GM21526 (cell line): ENCODE data around the gene IFT22.
A peak's percentile ranks its signal among the peaks of the same experiment; 100 is the strongest.
"Not testable (repeated sequence)": the region's sequence is repeated elsewhere in the genome, so short reads cannot be mapped to it uniquely, and the experiment has no call there.

Experiments used
- ATAC-seq: cut with Tn5 transposase; IDR thresholded peaks from one replicate; pipeline ENCODE4 v1.9.1; 2021; ENCODE audit warnings: moderate library complexity; ENCODE audit not compliant: unreplicated experiment, low FRiP score

The IFT22 gene

GRCh38 chr7:101321491-101322401 is at the start of gene IFT22:
IFT22 (minus strand) TSS chr7:101321812; CDS start chr7:101321709, 103 bp downstream.
- ATAC-seq, result peak; percentile 94

- ATAC-seq, result no peak
Observed at GRCh38 chr7:101370836-101371235, 49.2 kb upstream of the IFT22 start.

- ATAC-seq, result no peak
Observed at GRCh38 chr7:101368422-101369165, 47.0 kb upstream of the IFT22 start.

DNA sequence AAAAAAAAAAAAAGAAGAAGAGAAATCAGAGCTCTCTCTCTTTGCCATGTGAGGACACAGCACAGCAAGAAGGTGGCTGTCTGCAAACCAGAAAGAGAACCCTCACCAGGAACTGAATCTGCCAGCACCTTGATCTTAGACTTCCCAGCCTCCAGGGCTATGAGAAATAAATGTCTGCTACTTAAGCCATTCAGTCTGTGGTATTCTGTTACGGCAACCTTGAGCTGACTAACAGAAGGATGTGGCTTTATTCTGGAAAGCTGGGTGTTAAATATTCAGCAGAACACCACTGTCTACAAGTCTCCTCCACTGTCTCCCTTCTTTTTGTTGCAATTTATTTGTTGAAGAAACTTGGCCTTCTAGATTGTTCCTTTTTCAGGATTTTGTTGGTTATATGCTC is 46.1 kb upstream of the IFT22 start:
- ATAC-seq, result no peak

- ATAC-seq, result no peak
Observed at GRCh38 chr7:101365956-101366355, 44.3 kb upstream of the IFT22 start.

DNA sequence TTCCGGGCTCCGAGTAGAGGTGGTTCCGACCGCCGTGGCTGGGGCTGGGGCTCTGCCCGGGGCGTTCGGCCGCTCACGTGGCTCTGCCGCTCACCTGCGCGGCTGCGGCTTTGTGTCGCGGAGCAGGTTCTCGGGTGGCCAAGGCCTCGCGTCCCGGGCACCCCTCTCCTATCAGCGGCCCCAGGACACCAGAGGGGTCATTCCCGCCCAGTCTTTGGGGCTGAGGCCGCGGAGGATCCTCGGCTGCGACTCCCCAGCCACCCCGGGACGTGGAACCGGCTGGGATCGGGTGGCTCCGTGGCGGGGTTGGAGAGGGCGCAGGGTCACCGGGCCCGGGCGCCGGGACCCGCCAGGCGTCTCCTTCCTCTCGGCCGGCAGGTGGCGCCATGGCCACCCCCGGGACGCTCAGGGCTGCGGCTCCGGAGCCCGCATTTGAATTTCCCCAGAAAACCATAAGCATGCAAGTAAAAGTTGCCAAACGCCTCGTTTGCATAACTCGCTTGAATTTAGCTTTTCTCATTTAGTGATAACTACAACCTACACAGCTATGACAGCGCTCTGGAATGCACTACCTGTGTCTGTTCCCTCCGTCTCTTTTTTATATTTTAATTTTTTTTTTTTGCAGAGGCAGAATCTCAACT is 42.2 kb upstream of the IFT22 start:
- ATAC-seq, result peak; percentile 59

DNA sequence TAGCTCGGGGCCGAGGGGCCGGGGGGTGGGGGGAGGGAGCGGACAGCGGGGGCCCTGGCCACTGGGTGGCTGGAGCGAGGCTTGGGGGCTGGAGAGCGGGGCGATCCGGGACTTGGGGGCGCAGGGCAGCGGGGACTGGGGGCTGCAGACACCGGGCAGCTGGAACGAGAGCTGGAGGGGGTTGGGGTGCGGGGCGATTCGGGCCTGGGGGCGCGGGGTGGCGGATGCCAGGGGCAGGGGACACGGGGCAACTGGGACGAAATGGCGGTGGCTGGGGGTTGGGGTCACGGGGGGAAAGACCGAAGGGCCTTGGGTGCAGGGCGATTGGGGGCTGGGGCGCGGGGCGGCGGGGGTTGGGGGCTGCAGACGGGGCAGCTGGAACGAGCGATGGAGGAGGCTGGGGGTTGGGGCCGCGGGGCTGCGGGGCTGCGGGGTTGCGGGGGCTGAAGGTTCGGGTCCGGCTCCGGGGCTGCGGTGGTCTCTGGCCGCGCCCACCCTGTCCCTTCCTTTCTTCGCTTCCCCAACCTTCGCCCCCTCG is 41.7 kb upstream of the IFT22 start:
- no peak for ATAC-seq

GRCh38 chr7:101362334-101363195 is 41.0 kb upstream of the IFT22 start, which contains the start of gene COL26A1:
COL26A1 (plus strand) TSS chr7:101362875; CDS start chr7:101363033, 158 bp downstream.
- no peak for ATAC-seq

- ATAC-seq, result no peak
Observed at GRCh38 chr7:101357433-101357832, 35.8 kb upstream of the IFT22 start.

DNA sequence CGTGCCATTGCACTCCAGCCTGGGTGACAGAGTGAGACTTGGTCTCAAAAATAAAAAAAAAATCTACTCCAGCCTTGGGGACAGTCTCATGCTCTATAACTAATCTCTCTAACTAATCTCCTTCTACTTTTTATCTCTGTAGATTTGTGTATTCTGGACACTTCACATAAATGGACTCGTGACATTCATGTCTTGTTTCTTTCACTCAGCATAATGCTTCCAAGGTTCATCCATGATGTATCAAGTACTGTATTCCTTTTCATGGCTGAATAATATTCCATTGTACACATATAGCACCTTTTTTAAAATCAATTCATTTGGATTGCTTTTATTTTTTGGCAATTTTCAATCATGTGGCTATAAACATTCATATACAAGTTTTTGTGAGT is 31.3 kb upstream of the IFT22 start:
- no peak for ATAC-seq

GRCh38 chr7:101349300-101349699 is 27.7 kb upstream of the IFT22 start:
- not testable (repeated sequence) for ATAC-seq

GRCh38 chr7:101348456-101349067 is 26.9 kb upstream of the IFT22 start:
- not testable (repeated sequence) for ATAC-seq

DNA sequence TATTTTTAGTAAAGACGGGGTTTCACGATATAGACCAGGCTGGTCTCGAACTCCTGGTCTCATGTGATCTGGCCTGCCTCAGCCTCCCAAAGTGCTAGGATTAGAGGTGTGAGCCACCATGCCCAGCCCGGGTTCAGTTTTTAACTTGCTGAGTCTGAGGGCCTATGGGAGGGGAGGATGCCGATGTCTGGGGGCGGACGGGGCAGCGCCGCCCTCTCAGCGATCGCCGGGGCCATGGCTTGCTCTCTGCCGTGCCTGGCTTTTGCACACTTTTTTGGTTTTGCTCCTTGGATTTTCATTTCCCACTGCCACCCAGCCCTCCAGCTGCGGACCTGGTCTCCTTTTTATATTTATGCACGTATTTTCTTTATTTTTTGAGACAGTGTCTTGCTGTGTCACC is 25.9 kb upstream of the IFT22 start:
- ATAC-seq, result no peak

- ATAC-seq, result no peak
Observed at GRCh38 chr7:101342892-101343291, 21.3 kb upstream of the IFT22 start.

DNA sequence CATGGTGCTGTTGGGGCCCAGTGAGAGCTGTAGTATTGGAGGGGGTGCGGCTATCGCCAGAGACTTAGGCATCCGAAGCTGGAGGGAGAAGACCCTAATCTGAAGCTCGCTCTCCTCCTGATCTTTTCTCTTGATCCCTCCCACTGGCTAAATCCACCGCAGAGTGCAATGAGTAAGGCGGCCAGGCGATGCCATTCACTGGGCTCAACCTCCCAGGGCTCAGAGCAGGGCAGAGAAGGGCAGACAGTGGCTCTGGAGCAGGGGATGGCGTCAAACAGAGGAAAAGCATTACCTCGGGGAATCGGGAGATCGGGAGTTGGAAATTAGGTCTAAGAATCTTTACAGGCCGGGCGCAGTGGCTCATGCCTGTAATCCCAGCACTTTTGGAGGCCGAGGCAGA is 18.8 kb upstream of the IFT22 start:
- ATAC-seq, result no peak

GRCh38 chr7:101333912-101334311 is 12.3 kb upstream of the IFT22 start:
- no peak for ATAC-seq

GRCh38 chr7:101332026-101332425 is 10.4 kb upstream of the IFT22 start:
- no peak for ATAC-seq

GRCh38 chr7:101330011-101330484 is 8.4 kb upstream of the IFT22 start:
- ATAC-seq, result no peak

DNA sequence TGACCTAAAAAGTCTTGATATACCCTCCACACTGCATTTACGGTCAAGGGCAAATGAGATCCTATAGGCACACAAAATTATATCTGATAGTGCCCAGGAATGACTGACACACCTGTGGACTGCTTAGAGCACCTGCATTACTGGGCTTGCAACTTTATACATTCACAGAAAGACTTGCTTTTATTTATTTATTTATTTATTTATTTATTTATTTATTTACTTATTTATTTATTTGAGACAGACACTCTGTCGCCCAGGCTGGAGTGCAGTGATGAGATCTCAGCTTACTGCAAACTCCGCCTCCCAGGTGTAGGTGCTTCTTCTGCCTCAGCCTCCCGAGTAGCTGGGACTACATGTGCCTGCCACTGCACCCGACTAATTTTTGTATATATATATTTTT is 6.5 kb upstream of the IFT22 start:
- no peak for ATAC-seq
